ENCODE measurements around the gene BAIAP2. TPM values are rescaled to one million over a fixed set of nuclear protein-coding genes. Genes with fewer than 3 reads are reported as not detected.
A peak's percentile ranks its signal among the peaks of the same experiment; 100 is the strongest.

The BAIAP2 gene
- total RNA-seq, 2 experiments from 2014 or later, result 7.4 to 7.5 TPM

GRCh38 chr17:81061027-81061735 lies 26.2 kb downstream of the BAIAP2 start:
- Mint-ChIP-seq H3K36me3 (no peaks in the 10 kb centered on the region), H3K27me3 (no peaks in the 10 kb centered on the region), H3K27ac (no peak overlapping the region), H3K4me1 (no peaks in the 10 kb centered on the region), H3K4me3 (no peak overlapping the region), H3K9me3 (no peaks in the 10 kb centered on the region)
- DNase-seq, result no peak
- POLR2A ChIA-PET, result no interaction called here
- ATAC-seq (ENCODE audit: low read depth), result no peak

- Mint-ChIP-seq H3K27ac (no peak overlapping the region), H3K36me3 (no peaks in the 10 kb centered on the region), H3K9me3 (no peaks in the 10 kb centered on the region), H3K4me3 (no peak overlapping the region), H3K27me3 (no peaks in the 10 kb centered on the region), H3K4me1 (no peaks in the 10 kb centered on the region)
- POLR2A ChIA-PET, result no interaction called here
- ATAC-seq (ENCODE audit: low read depth), result no peak
- no peak for DNase-seq
These were observed 27.2 kb downstream of the BAIAP2 start for GRCh38 chr17:81062014-81062780.

DNA sequence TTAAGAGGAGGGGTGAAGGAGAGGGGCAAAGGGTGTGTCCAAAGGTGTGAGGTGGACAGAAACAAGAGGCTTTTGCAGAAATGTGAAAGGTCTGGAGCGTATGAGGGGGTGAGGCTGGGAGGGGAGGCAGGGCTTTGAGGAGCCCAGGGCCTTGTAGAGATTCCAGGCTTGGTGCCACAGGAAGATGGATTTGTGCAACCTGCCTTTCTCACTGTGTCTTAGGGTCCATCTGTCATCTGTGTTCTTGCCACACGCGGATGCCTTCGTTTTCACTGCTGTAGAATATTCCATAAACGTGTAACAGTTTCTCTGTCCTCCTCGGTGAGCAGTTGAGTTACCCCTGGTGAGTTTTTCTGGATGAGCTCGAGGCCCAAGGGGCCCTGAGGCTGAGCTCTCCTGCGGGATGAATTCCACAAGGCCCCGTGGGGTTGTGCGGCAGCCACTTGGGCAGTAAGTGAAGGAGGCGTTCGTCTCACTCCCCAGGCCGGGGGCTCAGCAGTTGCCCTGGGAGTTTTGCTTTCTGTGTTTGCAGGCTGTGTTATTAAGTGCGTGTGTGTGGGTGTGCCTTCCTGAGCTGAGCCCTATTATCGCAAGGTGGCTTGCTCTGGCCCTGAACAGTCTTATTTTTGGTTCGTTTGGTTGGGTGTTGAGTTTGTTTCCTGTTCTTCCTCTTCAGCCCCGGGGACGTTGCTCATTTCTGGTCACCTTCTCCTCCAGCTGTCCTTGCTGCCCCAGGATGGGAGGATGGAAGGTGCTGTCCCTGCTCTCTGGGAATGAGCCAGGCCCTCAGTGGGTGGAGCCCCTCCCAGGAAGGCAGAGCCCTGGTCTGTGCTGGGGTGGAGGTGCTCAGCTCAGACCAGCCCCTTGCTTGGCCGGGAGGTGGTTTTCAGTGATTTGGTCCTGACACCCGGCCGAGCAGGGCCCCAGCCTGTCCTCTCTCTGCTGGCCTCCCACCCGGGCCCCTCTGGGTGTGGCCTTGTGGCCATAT lies 28.4 kb downstream of the BAIAP2 start:
- Mint-ChIP-seq H3K36me3 (no peaks in the 10 kb centered on the region), H3K4me1 (no peaks in the 10 kb centered on the region), H3K27me3 (no peaks in the 10 kb centered on the region), H3K9me3 (no peaks in the 10 kb centered on the region), H3K27ac (no peak overlapping the region), H3K4me3 (no peak overlapping the region)
- ATAC-seq (ENCODE audit: low read depth) (no peak), DNase-seq (no peak)
- POLR2A ChIA-PET, result no interaction called here

DNA sequence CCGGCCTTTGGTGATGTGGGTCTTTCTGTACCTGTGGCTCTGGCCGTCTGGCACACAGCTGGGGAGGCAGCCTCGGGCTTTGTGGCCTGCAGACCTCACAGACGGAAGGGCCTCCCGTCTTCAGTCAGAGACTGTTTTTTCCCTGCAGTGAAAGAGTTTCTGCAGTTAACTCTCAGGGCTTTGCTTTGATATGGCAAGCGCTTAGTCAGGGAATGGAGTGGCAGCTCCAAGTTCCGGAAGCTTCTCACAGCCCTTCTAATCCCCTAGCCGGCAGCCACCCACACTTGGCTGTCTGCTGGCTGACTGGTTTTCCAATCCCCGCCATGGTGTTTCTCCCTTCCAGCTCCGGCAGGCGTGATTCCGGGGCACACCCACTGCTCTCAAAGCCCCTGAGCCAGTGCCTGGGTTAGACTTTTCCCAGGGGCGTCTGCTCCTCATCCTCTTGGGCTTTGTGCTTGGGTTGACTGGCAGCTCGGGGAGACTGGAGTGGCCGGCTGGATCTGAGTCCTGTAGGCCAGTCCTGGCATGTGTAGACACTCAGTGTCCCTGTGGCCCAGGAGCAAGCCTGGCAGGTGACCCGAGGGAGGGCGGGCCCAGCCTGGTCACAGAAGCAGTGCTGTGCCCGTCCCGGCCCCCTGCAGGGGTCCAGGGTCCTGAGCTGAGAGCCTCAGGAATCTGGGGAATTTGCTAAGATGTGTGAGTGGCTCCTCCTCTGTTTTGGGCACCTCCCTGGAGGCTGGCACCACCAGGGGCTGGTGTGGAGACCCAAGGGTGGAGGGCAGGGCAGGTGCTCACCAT lies 29.9 kb downstream of the BAIAP2 start:
- no peaks in the 10 kb centered on the region for H3K9me3 Mint-ChIP-seq
- H3K27ac Mint-ChIP-seq, result no peak overlapping the region
- peak; percentile 16 for ATAC-seq (ENCODE audit: low read depth)
- H3K4me3 Mint-ChIP-seq, result no peak overlapping the region
- H3K36me3 Mint-ChIP-seq, result no peaks in the 10 kb centered on the region
- no peak for DNase-seq
- POLR2A ChIA-PET, result no interaction called here
- H3K4me1 Mint-ChIP-seq, result no peaks in the 10 kb centered on the region
- no peaks in the 10 kb centered on the region for H3K27me3 Mint-ChIP-seq

GRCh38 chr17:81065500-81065899 lies 30.5 kb downstream of the BAIAP2 start:
- DNase-seq (no peak), ATAC-seq (ENCODE audit: low read depth) (peak; percentile 9)
- H3K27me3 Mint-ChIP-seq, result no peaks in the 10 kb centered on the region
- no peak overlapping the region for H3K4me3 Mint-ChIP-seq
- POLR2A ChIA-PET, result no interaction called here
- no peak overlapping the region for H3K27ac Mint-ChIP-seq
- no peaks in the 10 kb centered on the region for H3K36me3 Mint-ChIP-seq
- no peaks in the 10 kb centered on the region for H3K4me1 Mint-ChIP-seq
- no peaks in the 10 kb centered on the region for H3K9me3 Mint-ChIP-seq

GRCh38 chr17:81066072-81066471 lies 31.1 kb downstream of the BAIAP2 start:
- DNase-seq, result no peak
- no peaks in the 10 kb centered on the region for H3K4me1 Mint-ChIP-seq

DNA sequence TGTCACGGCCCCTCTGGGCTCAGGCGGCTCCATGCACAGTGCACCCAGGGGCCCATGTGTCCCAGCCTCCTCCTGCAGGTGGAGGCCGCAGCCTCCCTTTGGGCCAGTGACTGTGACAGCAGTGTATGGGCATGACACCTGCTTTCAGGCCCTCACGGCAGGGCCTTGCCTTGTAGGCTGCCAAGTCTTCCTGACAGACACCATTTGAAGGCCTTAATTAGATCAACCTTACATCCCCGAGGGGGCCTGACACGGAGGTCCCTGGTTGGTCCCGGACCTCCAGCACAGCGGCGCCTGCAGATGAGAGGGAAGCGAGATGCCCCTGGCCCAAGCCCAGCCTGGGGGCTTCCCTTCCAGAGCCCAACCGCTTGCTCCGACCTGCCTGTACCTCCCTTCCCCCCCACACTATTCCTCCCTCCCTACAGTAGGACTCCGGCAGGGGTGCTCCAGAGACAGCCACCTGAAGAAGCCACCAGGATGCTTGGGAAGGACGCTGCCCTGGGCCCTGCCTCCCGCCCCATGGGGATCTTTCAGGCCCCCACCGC lies 31.9 kb downstream of the BAIAP2 start:
- no peaks in the 10 kb centered on the region for H3K27me3 Mint-ChIP-seq
- POLR2A ChIA-PET, result no interaction called here
- DNase-seq (no peak), ATAC-seq (ENCODE audit: low read depth) (no peak)
- no peak overlapping the region for H3K4me3 Mint-ChIP-seq
- H3K36me3 Mint-ChIP-seq, result no peaks in the 10 kb centered on the region
- no peak overlapping the region for H3K27ac Mint-ChIP-seq
- H3K9me3 Mint-ChIP-seq, result no peaks in the 10 kb centered on the region
- H3K4me1 Mint-ChIP-seq, result no peaks in the 10 kb centered on the region

More at GRCh38 chr17:81066072-81066471, 31.1 kb downstream of the BAIAP2 start:
- no peaks in the 10 kb centered on the region for H3K9me3 Mint-ChIP-seq
- POLR2A ChIA-PET, result no interaction called here
- H3K27me3 Mint-ChIP-seq, result no peaks in the 10 kb centered on the region
- H3K27ac Mint-ChIP-seq, result no peak overlapping the region
- ATAC-seq (ENCODE audit: low read depth), result no peak
- no peaks in the 10 kb centered on the region for H3K36me3 Mint-ChIP-seq
- H3K4me3 Mint-ChIP-seq, result no peak overlapping the region

DNA sequence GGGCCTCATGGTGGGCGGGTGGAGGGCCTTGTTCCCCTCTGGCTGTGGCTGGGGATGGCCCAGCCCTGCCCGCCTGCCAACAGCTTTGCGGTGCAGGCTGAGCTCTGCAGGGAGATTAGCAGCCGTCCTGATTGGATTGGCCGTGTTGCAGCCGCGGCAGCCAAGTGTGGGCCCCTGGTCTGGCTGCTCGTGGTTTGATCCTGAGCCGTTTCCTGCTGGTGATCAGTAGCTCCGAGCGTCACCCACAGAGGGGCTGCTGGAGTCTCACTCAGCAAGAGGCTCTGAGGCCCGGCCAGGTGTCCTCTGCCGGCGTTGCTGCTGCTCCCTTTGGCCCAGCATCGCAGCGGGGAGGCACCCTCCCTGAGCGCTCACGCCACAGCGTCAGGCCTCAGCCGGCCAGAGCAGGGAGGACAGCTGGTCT lies 32.5 kb downstream of the BAIAP2 start:
- Mint-ChIP-seq H3K4me3 (no peak overlapping the region), H3K9me3 (no peaks in the 10 kb centered on the region), H3K27me3 (no peaks in the 10 kb centered on the region), H3K27ac (no peak overlapping the region), H3K36me3 (no peaks in the 10 kb centered on the region), H3K4me1 (no peaks in the 10 kb centered on the region)
- POLR2A ChIA-PET, result no interaction called here
- no peak for DNase-seq
- ATAC-seq (ENCODE audit: low read depth), result no peak

DNA sequence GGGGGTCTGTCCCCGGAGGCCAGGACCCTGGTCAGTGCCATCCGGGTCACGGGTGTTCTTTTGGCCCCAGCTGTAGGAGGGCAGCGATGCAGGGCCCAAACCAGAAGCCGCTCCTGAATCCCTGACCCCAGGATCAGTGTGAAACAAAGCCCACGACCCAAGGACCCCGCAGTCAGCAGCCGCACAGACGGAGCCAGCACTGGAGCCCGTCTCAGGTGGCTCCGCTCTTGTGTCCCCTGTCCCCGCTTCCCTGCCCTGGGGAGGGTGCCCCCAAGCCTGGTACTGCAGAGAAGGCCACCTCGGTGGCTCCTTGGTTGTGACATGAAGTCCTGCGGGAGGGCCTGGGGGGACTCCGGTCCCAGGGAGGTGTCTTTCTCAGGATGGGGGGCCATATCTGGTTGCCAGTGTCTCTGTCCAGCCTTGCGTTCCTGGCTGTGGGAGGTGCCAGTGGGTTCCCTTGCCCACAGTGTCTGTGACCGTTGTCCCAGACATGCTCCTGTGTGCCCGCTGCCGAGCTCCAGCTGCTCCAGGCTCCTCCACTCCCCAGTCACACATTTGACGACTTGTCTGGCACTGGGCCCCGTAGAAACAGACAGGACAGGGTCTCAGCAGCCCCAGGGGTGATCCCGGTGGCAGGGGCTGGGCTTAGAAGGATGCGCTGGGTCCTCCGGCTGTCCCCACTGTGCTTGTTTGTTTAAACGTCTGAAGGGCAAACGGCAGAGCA lies 33.6 kb downstream of the BAIAP2 start:
- Mint-ChIP-seq H3K27me3 (no peaks in the 10 kb centered on the region), H3K27ac (no peak overlapping the region), H3K36me3 (no peaks in the 10 kb centered on the region), H3K4me3 (no peak overlapping the region), H3K9me3 (no peaks in the 10 kb centered on the region), H3K4me1 (no peaks in the 10 kb centered on the region)
- POLR2A ChIA-PET, result no interaction called here
- DNase-seq, result no peak
- ATAC-seq (ENCODE audit: low read depth), result no peak

DNA sequence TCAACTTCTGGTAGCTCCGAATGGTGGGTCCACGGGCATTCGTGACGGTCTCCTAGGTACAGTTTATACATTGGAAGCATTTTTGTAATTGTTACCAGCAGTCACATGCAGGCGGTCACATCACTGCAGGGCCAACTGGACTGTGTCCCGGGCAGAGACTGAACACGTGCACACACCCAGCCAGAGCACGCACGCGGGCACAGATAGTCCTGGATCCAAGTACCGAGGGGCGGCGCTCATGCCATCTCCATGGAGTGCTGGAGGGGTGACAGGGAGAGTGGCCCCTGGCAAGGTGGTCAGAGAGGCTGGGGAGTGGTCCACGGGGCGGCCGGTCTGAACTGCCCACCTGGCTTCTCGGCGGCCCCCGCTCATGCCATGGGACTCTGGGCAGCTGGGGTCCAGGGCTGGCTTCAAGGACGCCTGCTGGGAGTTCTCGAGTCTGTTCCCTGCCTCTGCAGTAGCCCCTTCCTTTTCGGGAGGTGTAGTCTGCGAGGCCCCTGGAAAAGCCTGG lies 34.2 kb downstream of the BAIAP2 start:
- ATAC-seq (ENCODE audit: low read depth) (no peak), DNase-seq (no peak)
- POLR2A ChIA-PET, result no interaction called here
- Mint-ChIP-seq H3K4me3 (no peak overlapping the region), H3K36me3 (no peaks in the 10 kb centered on the region), H3K9me3 (no peaks in the 10 kb centered on the region), H3K4me1 (no peaks in the 10 kb centered on the region), H3K27me3 (no peaks in the 10 kb centered on the region), H3K27ac (no peak overlapping the region)

- no peak overlapping the region for H3K27ac Mint-ChIP-seq
- H3K27me3 Mint-ChIP-seq, result no peaks in the 10 kb centered on the region
- no peak overlapping the region for H3K4me3 Mint-ChIP-seq
- no peak for DNase-seq
- no peak for ATAC-seq (ENCODE audit: low read depth)
- POLR2A ChIA-PET, result interaction anchor here (0.6 kb wide), 1 partner anchor 103 kb away, joined by 3 read pairs; no protein-coding TSS in a partner anchor
- H3K9me3 Mint-ChIP-seq, result no peaks in the 10 kb centered on the region
- no peaks in the 10 kb centered on the region for H3K36me3 Mint-ChIP-seq
- H3K4me1 Mint-ChIP-seq, result no peaks in the 10 kb centered on the region
These were observed 35.7 kb downstream of the BAIAP2 start for GRCh38 chr17:81070541-81071246.
